ENCODE measurements around the gene HAND2.

HAND2 gene
- 0 reads per million in 3 donors for total RNA-seq

DNA sequence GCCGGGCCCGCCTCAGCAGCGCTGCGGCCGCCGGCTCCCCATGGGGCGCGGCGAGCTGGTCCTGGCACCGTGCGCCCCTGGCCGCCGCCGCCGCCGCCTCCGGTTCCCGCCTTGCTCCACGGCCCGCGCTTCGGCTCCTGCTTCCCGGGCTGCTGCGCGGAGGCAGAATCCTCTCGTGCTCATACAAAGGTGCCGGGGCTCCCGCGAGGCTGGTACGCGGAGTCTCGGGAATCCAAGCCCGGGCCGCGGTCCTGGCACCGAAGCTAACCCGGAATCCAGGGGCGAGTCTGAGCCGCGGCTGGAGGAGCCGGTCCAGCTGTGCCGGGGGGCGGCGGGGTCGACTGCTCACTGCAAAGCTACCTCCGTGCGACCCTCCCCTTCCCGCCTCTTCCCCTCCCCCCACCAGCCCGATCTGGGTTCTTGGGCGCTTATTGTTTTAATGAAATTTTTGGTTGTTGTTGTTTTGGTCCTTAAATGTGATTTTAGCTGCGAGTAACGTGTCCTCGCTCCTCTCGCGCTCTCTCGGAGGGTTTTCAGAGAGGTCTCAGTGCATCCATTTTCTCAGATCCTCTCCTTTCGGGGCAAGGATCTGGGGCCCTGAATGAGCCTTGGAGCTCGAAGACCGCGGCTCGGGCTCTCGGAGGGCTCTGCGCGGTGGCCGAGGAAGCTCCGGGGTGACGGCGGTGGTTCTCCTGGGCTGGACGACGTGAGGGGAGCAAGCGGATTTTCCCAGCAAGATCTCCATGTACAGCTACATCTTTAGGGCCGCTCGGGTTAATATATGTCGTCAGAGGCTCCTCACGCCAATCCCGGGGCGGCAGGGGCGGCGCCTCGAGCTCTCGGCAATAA, at the start of gene HAND2:
TSS of gene HAND2 (minus strand) at position 753 of the 849 bp plus-strand sequence. CDS start 940 bp downstream, outside the sequence.
- Histone ChIP-seq H3K27me3 (replicated peaks; ENCODE audit: control insufficient read depth, insufficient read depth, low read length, poor library complexity, severe bottlenecking) (peaks cover 88% of the 10 kb centered on the region), H3K9me3 (ENCODE audit: control insufficient read depth, low read length) (peaks cover 10% of the 10 kb centered on the region), H3K27ac (ENCODE audit: insufficient read depth, low read length, poor library complexity, severe bottlenecking) (no peak within 1 kb of the TSS), H3K4me3 (ENCODE audit: insufficient read depth, low read depth, low read length, poor library complexity, severe bottlenecking) (peak within 1 kb of the TSS; percentile 13), H3K4me1 (ENCODE audit: control insufficient read depth, insufficient read depth, low read length, poor library complexity, severe bottlenecking) (peaks cover 21% of the 10 kb centered on the region), H3K36me3 (ENCODE audit: control insufficient read depth, insufficient read depth, low read length) (no peaks in the 10 kb centered on the region)
- DNase-seq: no peak

DNA sequence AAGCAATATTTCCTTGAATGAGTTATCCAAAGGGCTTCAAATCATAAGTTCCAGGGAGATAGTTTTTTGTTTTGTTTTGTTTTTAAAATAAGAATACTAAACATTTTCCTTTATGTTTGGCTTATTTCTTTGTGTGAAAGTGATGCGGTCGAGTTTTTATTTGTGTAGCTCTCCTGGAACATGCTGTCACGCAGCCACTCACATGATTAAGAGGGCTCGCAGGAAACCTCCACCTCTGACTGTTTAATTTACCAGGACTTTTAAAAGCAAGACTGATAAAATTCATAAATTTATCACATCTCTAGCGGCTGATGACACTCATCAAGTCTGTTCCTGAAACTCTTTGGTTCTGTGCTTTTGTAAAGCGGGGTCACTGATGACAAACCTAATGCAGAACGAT, 48.9 kb upstream of the HAND2 start:
- H3K4me3 ChIP-seq (ENCODE audit: insufficient read depth, low read depth, low read length, poor library complexity, severe bottlenecking): no peak overlapping the region
- no peaks in the 10 kb centered on the region for H3K27me3 ChIP-seq (replicated peaks; ENCODE audit: control insufficient read depth, insufficient read depth, low read length, poor library complexity, severe bottlenecking)
- DNase-seq: no peak
- H3K4me1 ChIP-seq (ENCODE audit: control insufficient read depth, insufficient read depth, low read length, poor library complexity, severe bottlenecking): no peaks in the 10 kb centered on the region
- H3K9me3 ChIP-seq (ENCODE audit: control insufficient read depth, low read length): no peaks in the 10 kb centered on the region
- no peak overlapping the region for H3K27ac ChIP-seq (ENCODE audit: insufficient read depth, low read length, poor library complexity, severe bottlenecking)
- H3K36me3 ChIP-seq (ENCODE audit: control insufficient read depth, insufficient read depth, low read length): no peaks in the 10 kb centered on the region

DNA sequence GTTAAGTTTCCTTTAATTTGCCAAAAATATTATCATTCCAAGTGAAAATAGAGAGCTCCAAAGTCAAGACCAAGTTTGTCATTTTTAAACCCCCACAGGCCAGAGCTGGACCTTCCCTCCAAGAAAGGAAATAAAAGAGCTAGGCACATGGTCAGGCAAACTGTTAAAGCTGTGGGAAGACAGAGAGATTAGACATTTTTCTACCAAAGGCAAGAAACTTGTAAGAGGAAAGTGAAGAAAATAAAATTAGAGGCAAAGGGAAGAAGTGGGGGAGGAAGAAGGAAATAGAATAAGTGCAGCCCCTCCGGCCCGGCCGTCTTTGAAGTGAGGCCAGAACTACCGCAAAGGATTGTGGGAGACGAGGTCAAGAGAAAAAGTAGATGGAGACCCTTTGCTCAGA, 47.9 kb upstream of the HAND2 start:
- Histone ChIP-seq H3K36me3 (ENCODE audit: control insufficient read depth, insufficient read depth, low read length) (no peaks in the 10 kb centered on the region), H3K4me3 (ENCODE audit: insufficient read depth, low read depth, low read length, poor library complexity, severe bottlenecking) (no peak overlapping the region), H3K9me3 (ENCODE audit: control insufficient read depth, low read length) (no peaks in the 10 kb centered on the region), H3K4me1 (ENCODE audit: control insufficient read depth, insufficient read depth, low read length, poor library complexity, severe bottlenecking) (no peaks in the 10 kb centered on the region), H3K27me3 (replicated peaks; ENCODE audit: control insufficient read depth, insufficient read depth, low read length, poor library complexity, severe bottlenecking) (no peaks in the 10 kb centered on the region), H3K27ac (ENCODE audit: insufficient read depth, low read length, poor library complexity, severe bottlenecking) (no peak overlapping the region)
- DNase-seq: no peak

DNA sequence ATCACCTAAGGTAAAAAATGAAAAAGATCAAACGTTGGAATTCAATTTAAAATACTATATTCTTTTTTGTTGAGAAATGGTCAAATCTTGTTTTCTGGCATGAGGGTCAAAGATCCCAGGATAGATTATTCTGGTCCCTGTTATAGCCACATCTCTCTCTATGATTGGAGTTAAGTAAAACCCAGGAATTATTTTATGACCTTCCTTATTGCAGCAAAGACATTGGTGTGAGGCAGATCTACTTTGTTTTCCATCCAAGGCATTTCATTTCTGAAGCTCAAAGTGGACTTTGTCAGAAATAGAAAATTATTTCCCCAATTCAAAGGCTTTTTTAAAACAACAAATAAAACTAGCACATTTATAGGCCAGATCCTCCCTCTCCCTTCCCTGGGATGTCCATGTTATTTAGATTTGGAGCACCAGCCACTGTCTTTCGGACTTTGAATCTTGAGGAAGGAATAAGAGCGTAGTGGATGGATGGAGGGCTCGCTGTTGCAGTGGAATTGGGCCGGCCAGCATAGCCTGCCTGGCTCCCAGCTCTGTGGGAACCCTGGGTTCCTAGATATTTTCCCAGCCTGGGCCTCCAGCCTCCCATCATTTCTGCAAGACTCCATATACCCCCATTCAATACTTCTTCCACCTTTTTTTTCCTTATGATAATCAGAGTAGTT, 45.6 kb upstream of the HAND2 start:
- H3K4me3 ChIP-seq (ENCODE audit: insufficient read depth, low read depth, low read length, poor library complexity, severe bottlenecking): no peak overlapping the region
- DNase-seq: no peak
- no peaks in the 10 kb centered on the region for H3K9me3 ChIP-seq (ENCODE audit: control insufficient read depth, low read length)
- no peak overlapping the region for H3K27ac ChIP-seq (ENCODE audit: insufficient read depth, low read length, poor library complexity, severe bottlenecking)
- no peaks in the 10 kb centered on the region for H3K36me3 ChIP-seq (ENCODE audit: control insufficient read depth, insufficient read depth, low read length)
- H3K4me1 ChIP-seq (ENCODE audit: control insufficient read depth, insufficient read depth, low read length, poor library complexity, severe bottlenecking): no peaks in the 10 kb centered on the region
- H3K27me3 ChIP-seq (replicated peaks; ENCODE audit: control insufficient read depth, insufficient read depth, low read length, poor library complexity, severe bottlenecking): no peaks in the 10 kb centered on the region

DNA sequence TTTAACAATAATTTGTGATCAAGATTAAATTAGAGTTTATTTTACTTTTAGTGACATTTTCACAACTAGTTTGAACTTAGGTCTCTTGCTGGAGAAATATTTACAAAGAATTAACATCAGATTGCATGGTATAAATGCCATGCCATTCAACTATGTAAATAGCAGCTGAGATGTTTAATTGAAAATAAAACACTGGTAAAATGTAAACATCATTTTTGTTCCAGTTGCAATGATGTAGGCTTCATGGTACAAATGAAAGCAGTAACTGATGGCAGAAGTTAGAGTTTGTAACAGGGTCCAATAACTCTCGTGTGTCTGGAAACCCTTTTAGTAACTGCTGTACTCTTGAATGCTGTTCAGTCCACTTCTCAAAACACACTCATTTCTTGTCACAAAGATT, 43.7 kb upstream of the HAND2 start:
- Histone ChIP-seq H3K4me3 (ENCODE audit: insufficient read depth, low read depth, low read length, poor library complexity, severe bottlenecking) (no peak overlapping the region), H3K9me3 (ENCODE audit: control insufficient read depth, low read length) (no peaks in the 10 kb centered on the region), H3K4me1 (ENCODE audit: control insufficient read depth, insufficient read depth, low read length, poor library complexity, severe bottlenecking) (no peaks in the 10 kb centered on the region), H3K27me3 (replicated peaks; ENCODE audit: control insufficient read depth, insufficient read depth, low read length, poor library complexity, severe bottlenecking) (no peaks in the 10 kb centered on the region), H3K36me3 (ENCODE audit: control insufficient read depth, insufficient read depth, low read length) (no peaks in the 10 kb centered on the region), H3K27ac (ENCODE audit: insufficient read depth, low read length, poor library complexity, severe bottlenecking) (no peak overlapping the region)
- no peak for DNase-seq

DNA sequence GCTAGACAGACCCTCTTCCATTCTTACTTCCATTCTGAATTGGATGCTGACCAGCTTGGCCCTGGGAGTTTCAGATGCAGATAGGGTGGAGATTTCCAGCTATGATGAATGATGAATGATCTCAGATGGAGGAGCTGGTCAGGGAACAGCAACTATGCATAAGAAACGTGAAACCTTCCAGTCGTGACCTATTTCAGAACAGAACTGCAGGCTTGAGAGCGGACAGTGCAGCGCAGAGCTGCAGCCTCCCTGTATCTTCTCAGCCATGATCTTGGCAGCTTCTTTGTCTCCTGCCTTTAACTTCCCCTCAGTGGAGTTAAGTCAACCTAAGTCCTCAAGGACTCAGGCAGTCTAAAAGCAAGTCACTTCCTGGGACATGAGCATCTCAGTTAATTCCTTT, 43.3 kb upstream of the HAND2 start:
- H3K9me3 ChIP-seq (ENCODE audit: control insufficient read depth, low read length): no peaks in the 10 kb centered on the region
- no peaks in the 10 kb centered on the region for H3K36me3 ChIP-seq (ENCODE audit: control insufficient read depth, insufficient read depth, low read length)
- H3K27ac ChIP-seq (ENCODE audit: insufficient read depth, low read length, poor library complexity, severe bottlenecking): no peak overlapping the region
- H3K4me1 ChIP-seq (ENCODE audit: control insufficient read depth, insufficient read depth, low read length, poor library complexity, severe bottlenecking): no peaks in the 10 kb centered on the region
- DNase-seq: no peak
- no peak overlapping the region for H3K4me3 ChIP-seq (ENCODE audit: insufficient read depth, low read depth, low read length, poor library complexity, severe bottlenecking)
- no peaks in the 10 kb centered on the region for H3K27me3 ChIP-seq (replicated peaks; ENCODE audit: control insufficient read depth, insufficient read depth, low read length, poor library complexity, severe bottlenecking)

DNA sequence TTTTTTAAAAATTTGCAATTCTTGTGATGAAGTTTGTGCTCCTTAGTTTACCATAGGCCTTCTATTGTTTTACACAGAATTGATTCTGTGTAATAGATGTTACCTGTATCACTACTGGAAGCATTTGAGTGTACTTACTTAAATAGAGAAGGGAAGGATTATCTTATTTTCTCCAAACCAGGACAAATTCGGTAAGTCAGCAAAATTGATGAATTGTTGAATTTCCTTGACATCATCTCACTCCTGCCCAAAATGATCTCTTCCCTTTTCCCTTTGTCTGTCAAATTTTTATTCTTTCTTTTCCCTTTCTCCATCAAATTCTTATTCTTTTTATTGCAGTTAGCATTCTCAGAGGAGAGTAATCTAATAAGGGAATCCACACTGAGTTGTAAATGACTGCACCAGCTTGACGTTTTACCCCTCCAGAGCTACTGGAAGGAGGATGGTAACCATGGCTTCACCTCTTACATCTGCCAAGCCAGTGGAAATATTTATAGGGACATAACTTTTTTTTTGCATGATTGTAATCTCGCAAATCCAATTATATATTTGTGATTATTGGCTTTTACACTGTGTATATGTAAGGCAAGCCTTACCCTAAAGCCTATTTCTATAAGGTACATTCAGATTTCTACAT, 42.6 kb upstream of the HAND2 start:
- Histone ChIP-seq H3K36me3 (ENCODE audit: control insufficient read depth, insufficient read depth, low read length) (no peaks in the 10 kb centered on the region), H3K4me1 (ENCODE audit: control insufficient read depth, insufficient read depth, low read length, poor library complexity, severe bottlenecking) (no peaks in the 10 kb centered on the region), H3K27me3 (replicated peaks; ENCODE audit: control insufficient read depth, insufficient read depth, low read length, poor library complexity, severe bottlenecking) (no peaks in the 10 kb centered on the region), H3K27ac (ENCODE audit: insufficient read depth, low read length, poor library complexity, severe bottlenecking) (no peak overlapping the region), H3K9me3 (ENCODE audit: control insufficient read depth, low read length) (no peaks in the 10 kb centered on the region), H3K4me3 (ENCODE audit: insufficient read depth, low read depth, low read length, poor library complexity, severe bottlenecking) (no peak overlapping the region)
- no peak for DNase-seq

DNA sequence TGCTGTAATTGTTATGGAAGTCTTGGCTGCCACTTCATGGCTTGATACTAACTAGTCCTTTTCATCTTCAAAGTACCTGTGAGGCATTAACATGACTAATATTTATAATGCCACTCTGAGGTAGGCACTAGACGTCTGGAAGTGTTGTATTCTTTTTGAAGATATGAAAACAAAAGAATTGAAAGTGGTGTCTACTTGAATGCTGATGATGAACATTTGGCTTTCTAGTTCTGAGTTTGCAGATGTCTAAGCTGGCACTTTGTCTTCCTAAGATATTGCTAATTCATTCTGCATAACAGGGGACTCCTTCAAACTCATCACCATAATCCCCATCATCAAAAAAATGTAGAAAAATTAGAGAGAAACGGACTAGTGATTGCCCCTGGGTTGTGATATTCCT, 41.6 kb upstream of the HAND2 start:
- Histone ChIP-seq H3K27me3 (replicated peaks; ENCODE audit: control insufficient read depth, insufficient read depth, low read length, poor library complexity, severe bottlenecking) (no peaks in the 10 kb centered on the region), H3K36me3 (ENCODE audit: control insufficient read depth, insufficient read depth, low read length) (no peaks in the 10 kb centered on the region), H3K4me1 (ENCODE audit: control insufficient read depth, insufficient read depth, low read length, poor library complexity, severe bottlenecking) (no peaks in the 10 kb centered on the region), H3K9me3 (ENCODE audit: control insufficient read depth, low read length) (no peaks in the 10 kb centered on the region), H3K4me3 (ENCODE audit: insufficient read depth, low read depth, low read length, poor library complexity, severe bottlenecking) (no peak overlapping the region), H3K27ac (ENCODE audit: insufficient read depth, low read length, poor library complexity, severe bottlenecking) (no peak overlapping the region)
- DNase-seq: no peak

DNA sequence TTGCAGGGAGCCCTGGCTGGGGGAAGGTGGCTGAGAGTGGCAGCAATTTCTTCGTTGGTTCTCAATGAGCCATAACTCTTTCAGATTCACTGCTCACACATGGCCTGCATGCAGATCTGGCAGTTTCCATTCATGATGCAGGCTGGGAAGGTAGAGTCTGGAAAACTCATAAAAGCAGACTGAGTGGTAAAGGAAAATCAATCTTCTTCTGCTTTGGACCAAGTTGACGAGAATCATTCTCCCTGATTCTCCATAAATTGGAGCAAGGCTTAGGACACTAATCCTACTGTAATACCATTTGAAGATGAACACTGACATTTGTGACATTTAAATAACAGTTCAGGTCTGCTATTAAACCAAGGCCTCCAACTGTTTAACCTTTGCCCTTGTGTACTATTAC, 35.3 kb upstream of the HAND2 start:
- H3K36me3 ChIP-seq (ENCODE audit: control insufficient read depth, insufficient read depth, low read length): no peaks in the 10 kb centered on the region
- H3K9me3 ChIP-seq (ENCODE audit: control insufficient read depth, low read length): no peaks in the 10 kb centered on the region
- DNase-seq: no peak
- H3K27ac ChIP-seq (ENCODE audit: insufficient read depth, low read length, poor library complexity, severe bottlenecking): no peak overlapping the region
- no peaks in the 10 kb centered on the region for H3K27me3 ChIP-seq (replicated peaks; ENCODE audit: control insufficient read depth, insufficient read depth, low read length, poor library complexity, severe bottlenecking)
- no peaks in the 10 kb centered on the region for H3K4me1 ChIP-seq (ENCODE audit: control insufficient read depth, insufficient read depth, low read length, poor library complexity, severe bottlenecking)
- no peak overlapping the region for H3K4me3 ChIP-seq (ENCODE audit: insufficient read depth, low read depth, low read length, poor library complexity, severe bottlenecking)

DNA sequence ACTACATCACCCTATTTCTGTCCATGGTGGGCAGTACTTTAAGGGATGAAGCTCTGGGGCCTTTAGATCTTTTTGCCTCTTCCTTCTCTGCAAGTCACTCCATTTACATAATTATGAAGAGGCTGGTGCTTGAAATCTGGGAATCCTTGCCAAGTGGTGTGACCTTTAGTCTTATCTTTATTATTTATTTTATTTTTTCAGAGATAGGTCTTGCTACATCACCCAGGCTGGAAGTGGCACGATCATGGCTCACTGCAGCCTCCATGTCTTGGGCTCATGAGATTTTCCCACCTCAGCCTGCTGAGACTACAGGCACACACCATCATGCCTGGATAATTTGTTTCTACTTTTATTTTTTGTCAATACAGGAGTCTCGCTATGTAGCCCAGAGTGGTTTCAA, 34.4 kb upstream of the HAND2 start:
- H3K36me3 ChIP-seq (ENCODE audit: control insufficient read depth, insufficient read depth, low read length): no peaks in the 10 kb centered on the region
- DNase-seq: no peak
- H3K4me3 ChIP-seq (ENCODE audit: insufficient read depth, low read depth, low read length, poor library complexity, severe bottlenecking): no peak overlapping the region
- no peaks in the 10 kb centered on the region for H3K27me3 ChIP-seq (replicated peaks; ENCODE audit: control insufficient read depth, insufficient read depth, low read length, poor library complexity, severe bottlenecking)
- no peak overlapping the region for H3K27ac ChIP-seq (ENCODE audit: insufficient read depth, low read length, poor library complexity, severe bottlenecking)
- no peaks in the 10 kb centered on the region for H3K4me1 ChIP-seq (ENCODE audit: control insufficient read depth, insufficient read depth, low read length, poor library complexity, severe bottlenecking)
- H3K9me3 ChIP-seq (ENCODE audit: control insufficient read depth, low read length): no peaks in the 10 kb centered on the region

Measured in effector memory CD4-positive, alpha-beta T cell (primary cell).